Fibroblast of lung (primary cell): Measurements from ENCODE around the gene IRF9.

Experiments used
- EZH2 ChIP-seq: IDR thresholded peaks from 2 replicates; pipeline ENCODE4 v1.5.1; 2012; ENCODE audit warnings: low read length, control low read depth, mild to moderate bottlenecking; ENCODE audit errors: missing control alignments
- TF ChIP-seq, protein P1 (sequence below), 2 donors: IDR thresholded peaks in 1 of 2; conservative IDR thresholded peaks in 1 of 2; 1 replicate in 1 of 2; 2 replicates in 1 of 2; pipeline ENCODE4 v1.5.1; 2011 to 2012; ENCODE audit warnings: low read length in 2 of 2, control low read depth in 1 of 2, inconsistent platforms in 1 of 2, low read depth in 1 of 2, mild to moderate bottlenecking in 1 of 2

- TF ChIP-seq, protein P1, sequence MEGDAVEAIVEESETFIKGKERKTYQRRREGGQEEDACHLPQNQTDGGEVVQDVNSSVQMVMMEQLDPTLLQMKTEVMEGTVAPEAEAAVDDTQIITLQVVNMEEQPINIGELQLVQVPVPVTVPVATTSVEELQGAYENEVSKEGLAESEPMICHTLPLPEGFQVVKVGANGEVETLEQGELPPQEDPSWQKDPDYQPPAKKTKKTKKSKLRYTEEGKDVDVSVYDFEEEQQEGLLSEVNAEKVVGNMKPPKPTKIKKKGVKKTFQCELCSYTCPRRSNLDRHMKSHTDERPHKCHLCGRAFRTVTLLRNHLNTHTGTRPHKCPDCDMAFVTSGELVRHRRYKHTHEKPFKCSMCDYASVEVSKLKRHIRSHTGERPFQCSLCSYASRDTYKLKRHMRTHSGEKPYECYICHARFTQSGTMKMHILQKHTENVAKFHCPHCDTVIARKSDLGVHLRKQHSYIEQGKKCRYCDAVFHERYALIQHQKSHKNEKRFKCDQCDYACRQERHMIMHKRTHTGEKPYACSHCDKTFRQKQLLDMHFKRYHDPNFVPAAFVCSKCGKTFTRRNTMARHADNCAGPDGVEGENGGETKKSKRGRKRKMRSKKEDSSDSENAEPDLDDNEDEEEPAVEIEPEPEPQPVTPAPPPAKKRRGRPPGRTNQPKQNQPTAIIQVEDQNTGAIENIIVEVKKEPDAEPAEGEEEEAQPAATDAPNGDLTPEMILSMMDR (conservative IDR thresholded peaks at IDR 0.05 in 1 of 2, IDR thresholded peaks at IDR 0.05 in 1 of 2; ENCODE audit: low read depth in 1 of 2, low read length in 2 of 2), result no peak
- TF ChIP-seq EZH2, result no peak
These were observed 23.3 kb upstream of the IRF9 start for GRCh38 chr14:24137529-24138395.
